SK-N-MC (cell line): ENCODE results near the gene SLC5A5.

ENCODE experiments used
- EZH2 ChIP-seq: fragments of 200-600 bp; sonication (generic); IDR thresholded peaks from one replicate; pipeline ENCODE4 v1.6.1; 2017; ENCODE audit warnings: antibody characterized with exemption
- FOXP2 ChIP-seq: optimal IDR thresholded peaks from 2 replicates; pipeline ENCODE3; 2011; ENCODE audit warnings: mild to moderate bottlenecking, moderate library complexity; ENCODE audit not compliant: insufficient read depth; ENCODE audit errors: extremely low read length, control extremely low read depth
- POLR2AphosphoS5 ChIP-seq: IDR thresholded peaks from 2 replicates; pipeline ENCODE4 v1.6.1; 2012; ENCODE audit warnings: mild to moderate bottlenecking, low read depth, low read length, borderline replicate concordance

DNA sequence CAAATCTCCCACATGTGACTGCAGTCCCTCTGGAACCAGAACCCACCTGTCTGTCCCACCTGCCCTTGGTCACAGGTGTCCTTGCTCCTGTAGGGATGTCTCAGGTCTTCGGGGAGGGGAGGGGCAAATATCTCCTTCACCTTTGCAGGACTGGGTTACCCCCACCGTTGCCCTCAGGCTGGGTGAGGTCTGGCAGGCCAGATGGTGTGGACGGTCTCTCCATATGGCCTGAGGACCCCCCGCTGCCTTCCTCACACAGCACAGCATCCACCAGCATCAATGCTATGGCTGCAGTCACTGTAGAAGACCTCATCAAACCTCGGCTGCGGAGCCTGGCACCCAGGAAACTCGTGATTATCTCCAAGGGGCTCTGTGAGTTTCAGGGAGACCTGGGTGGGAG is 10.0 kb downstream of the SLC5A5 start:
- no peak for TF ChIP-seq POLR2AphosphoS5
- TF ChIP-seq EZH2 = no peak
- TF ChIP-seq FOXP2 = no peak
